ENCODE data around the gene ROR1. TPM values are rescaled to one million over a fixed set of nuclear protein-coding genes. Genes with fewer than 3 reads are reported as not detected.

The ROR1 gene
- total RNA-seq, 1 experiment from 2014 or later = 2.7 TPM

- no peak for DNase-seq (ENCODE audit: low read depth, low spot score)
- CTCF ChIA-PET = no interaction called here
- H3K79me2 ChIP-seq (ENCODE audit: insufficient read depth, low read length) = no peaks in the 10 kb centered on the region
These were observed 75.3 kb downstream of the ROR1 start for GRCh38 chr1:63849149-63849548.

More at GRCh38 chr1:63849149-63849548, 75.3 kb downstream of the ROR1 start:
- Histone ChIP-seq H3K4me1 (ENCODE audit: control insufficient read depth in 1 of 2, insufficient read depth in 2 of 2, low read length in 2 of 2) (no peaks in the 10 kb centered on the region), H3K4me3 (replicated peaks in 1 of 2; ENCODE audit: low read depth in 1 of 2, low read length in 2 of 2) (no peak overlapping the region), H3K27ac (ENCODE audit: low read depth, low read length) (no peak overlapping the region), H3K4me2 (ENCODE audit: low read length) (no peak overlapping the region), H3K27me3 (ENCODE audit: insufficient read depth, low read length) (no peaks in the 10 kb centered on the region), H3K9ac (ENCODE audit: low read length) (no peak overlapping the region), H3K9me3 (ENCODE audit: control insufficient read depth in 1 of 2, insufficient read depth in 1 of 2, low read depth in 1 of 2, low read length in 2 of 2) (no peaks in the 10 kb centered on the region), H2AFZ (ENCODE audit: low read depth, low read length, poor library complexity, severe bottlenecking) (no peak overlapping the region), H3K36me3 (ENCODE audit: control insufficient read depth in 1 of 2, insufficient read depth in 2 of 2, low read length in 2 of 2) (no peaks in the 10 kb centered on the region), H3K9me2 (ENCODE audit: insufficient read depth) (no peaks in the 10 kb centered on the region), H4K20me1 (ENCODE audit: insufficient read depth) (no peaks in the 10 kb centered on the region)
- TF ChIP-seq RAD21 (IDR thresholded peaks at IDR 0.05; ENCODE audit: low read depth) (no peak), JUND (IDR thresholded peaks at IDR 0.05) (no peak), FOSL1 (IDR thresholded peaks at IDR 0.05; ENCODE audit: low read depth) (no peak), YY1 (IDR thresholded peaks at IDR 0.05; ENCODE audit: extremely low read depth, insufficient replicate concordance, low read depth, low read length) (no peak), CEBPB (IDR thresholded peaks at IDR 0.05; ENCODE audit: low read depth) (no peak), POLR2AphosphoS5 (IDR thresholded peaks at IDR 0.05; ENCODE audit: low read depth, low read length) (no peak), EZH2 (IDR thresholded peaks at IDR 0.05) (no peak), ZBTB33 (IDR thresholded peaks at IDR 0.05; ENCODE audit: extremely low read depth, insufficient replicate concordance, low read length) (no peak), CTCF (IDR thresholded peaks at IDR 0.05 in 2 of 3, conservative IDR thresholded peaks at IDR 0.05 in 1 of 3; ENCODE audit: borderline replicate concordance in 1 of 3, insufficient read depth in 1 of 3, low read depth in 2 of 3, low read length in 2 of 3) (no peak), ATF3 (IDR thresholded peaks at IDR 0.05) (no peak), SRF (IDR thresholded peaks at IDR 0.05; ENCODE audit: low read depth) (no peak), EGR1 (IDR thresholded peaks at IDR 0.05; ENCODE audit: low read depth) (no peak), ELF1 (IDR thresholded peaks at IDR 0.05; ENCODE audit: borderline replicate concordance, low read depth) (no peak)
- RAD21 ChIA-PET (ENCODE audit: low non-redundant PET in 1 of 2, low total read pairs in 2 of 2, uncharacterized antibody in 2 of 2, unreplicated experiment in 2 of 2) = no interaction called here
- POLR2A ChIA-PET = no interaction called here
- intact Hi-C loops (cut with micrococcal nuclease) = no loop called here
- BruUV-seq (replicated peaks) = no TSS peak
- ATAC-seq = no peak

All from HCT116 (cell line).